HCT116 (cell line): ENCODE data around the gene TMEM86B. TPM values are rescaled to one million over a fixed set of nuclear protein-coding genes. Genes with fewer than 3 reads are reported as not detected.

Experiments
- ATAC-seq: fragments of 200-7000 bp; cut with Tn5 transposase; 2 replicates; pipeline ENCODE4 v1.9.1; 2020; ENCODE audit warnings: mild to moderate bottlenecking, moderate library complexity
- BruUV-seq: library from RNA; stranded (reverse); fragments of 400-500 nt; replicated peaks from 2 replicates; lab custom pipeline; 2021; lab: Mats Ljungman, UMichigan
- CTCF ChIA-PET: fragments of 300-600 bp; sonication (Branson Sonifier 250); formaldehyde crosslinking; loops from one replicate; lab custom pipeline; 2021; ENCODE audit warnings: antibody characterized with exemption; lab: Charles Lee
- POLR2A ChIA-PET: fragments of 300-600, 350-600 bp; sonication (Branson Sonifier 250); formaldehyde crosslinking; loops from one replicate; lab custom pipeline; 2021; ENCODE audit warnings: antibody characterized with exemption; lab: Charles Lee
- RAD21 ChIA-PET, 2 experiments: fragments of 300-600 bp; sonication (Branson Sonifier 250); formaldehyde crosslinking; loops; one replicate each; lab custom pipeline; 2023; ENCODE audit warnings: low total read pairs in 2 of 2; ENCODE audit not compliant: uncharacterized antibody in 2 of 2, unreplicated experiment in 2 of 2, low non-redundant PET in 1 of 2; lab: Charles Lee
- DNase-seq: peaks from one replicate; pipeline ENCODE4 v3.0.0-alpha.2; 2010; ENCODE audit warnings: low read depth, low spot score
- H2AFZ ChIP-seq: fragments of 200-600 bp; shearing (Covaris generic), sonication (generic); 2 replicates; pipeline ENCODE4 v1.6.1; 2017; ENCODE audit warnings: low read depth, mixed run types, mixed read lengths, antibody characterized with exemption, low read length; ENCODE audit not compliant: poor library complexity, severe bottlenecking
- H3K27ac ChIP-seq: 2 replicates; pipeline ENCODE4 v1.5.1; 2012; ENCODE audit warnings: low read depth, low read length
- H3K27me3 ChIP-seq: fragments of 200-600 bp; sonication (generic); 2 replicates; pipeline ENCODE4 v1.6.1; 2016; ENCODE audit warnings: mixed run types, low read length, mixed read lengths; ENCODE audit not compliant: insufficient read depth
- H3K36me3 ChIP-seq, 2 experiments: fragments of 200-500 bp in 1 of 2; fragments of 200-600 bp in 1 of 2; sonication (Bioruptor generic) in 1 of 2; sonication (generic) in 1 of 2; 2 replicates each; pipeline versions ENCODE4 v1.5.1 to v1.6.1; 2014 to 2016; ENCODE audit warnings: low read length in 2 of 2, inconsistent platforms in 1 of 2, mixed read lengths in 1 of 2, mixed run types in 1 of 2; ENCODE audit not compliant: insufficient read depth in 2 of 2, control insufficient read depth in 1 of 2
- H3K4me1 ChIP-seq, 2 experiments: fragments of 200-600 bp in 1 of 2; sonication (generic) in 1 of 2; 2 replicates each; pipeline versions ENCODE4 v1.5.1 to v1.6.1; 2012 to 2017; ENCODE audit warnings: low read length in 2 of 2, inconsistent platforms in 1 of 2, mild to moderate bottlenecking in 1 of 2, mixed read lengths in 1 of 2, mixed run types in 1 of 2, moderate library complexity in 1 of 2; ENCODE audit not compliant: insufficient read depth in 2 of 2, control insufficient read depth in 1 of 2
- H3K4me2 ChIP-seq: fragments of 200-600 bp; sonication (generic); 2 replicates; pipeline ENCODE4 v1.6.1; 2017; ENCODE audit warnings: mixed run types, low read length, mixed read lengths
- H3K4me3 ChIP-seq, 2 experiments: fragments of 200-600 bp in 1 of 2; sonication (generic) in 1 of 2; replicated peaks in 1 of 2; 2 replicates each; pipeline ENCODE4 v1.5.1; 2011 to 2016; ENCODE audit warnings: low read length in 2 of 2, control low read depth in 1 of 2, low read depth in 1 of 2, mild to moderate bottlenecking in 1 of 2, mixed read lengths in 1 of 2, mixed run types in 1 of 2
- H3K79me2 ChIP-seq: fragments of 200-600 bp; sonication (generic); 2 replicates; pipeline ENCODE4 v1.6.1; 2017; ENCODE audit warnings: mild to moderate bottlenecking, mixed run types, low read length, moderate library complexity, mixed read lengths; ENCODE audit not compliant: insufficient read depth
- H3K9ac ChIP-seq: fragments of 200-600 bp; sonication (generic); 2 replicates; pipeline ENCODE4 v1.6.1; 2016; ENCODE audit warnings: low read length, mixed read lengths
- H3K9me2 ChIP-seq: fragments of 200-600 bp; sonication (generic), shearing (Covaris generic); 2 replicates; pipeline ENCODE4 v1.6.1; 2017; ENCODE audit warnings: mixed run types, mild to moderate bottlenecking, moderate library complexity; ENCODE audit not compliant: insufficient read depth
- H3K9me3 ChIP-seq, 2 experiments: fragments of 200-500 bp in 1 of 2; fragments of 200-600 bp in 1 of 2; sonication (Bioruptor generic) in 1 of 2; sonication (generic) in 1 of 2; 2 replicates each; pipeline ENCODE4 v1.6.1; 2014 to 2017; ENCODE audit warnings: low read length in 2 of 2, mixed read lengths in 2 of 2, inconsistent platforms in 1 of 2, low read depth in 1 of 2, mild to moderate bottlenecking in 1 of 2, mixed run types in 1 of 2, moderate library complexity in 1 of 2; ENCODE audit not compliant: control insufficient read depth in 1 of 2, insufficient read depth in 1 of 2
- H4K20me1 ChIP-seq: fragments of 200-600 bp; sonication (generic), shearing (Covaris generic); 2 replicates; pipeline ENCODE4 v1.6.1; 2017; ENCODE audit warnings: mixed run types, mild to moderate bottlenecking, moderate library complexity; ENCODE audit not compliant: insufficient read depth
- ATF3 ChIP-seq: IDR thresholded peaks from 2 replicates; pipeline ENCODE4 v1.6.1; 2012
- CBX3 ChIP-seq: IDR thresholded peaks from 2 replicates; pipeline ENCODE4 v1.6.1; 2012; ENCODE audit warnings: low read depth
- ELF1 ChIP-seq: IDR thresholded peaks from 2 replicates; pipeline ENCODE4 v1.6.1; 2012; ENCODE audit warnings: low read depth, borderline replicate concordance
- EZH2 ChIP-seq: fragments of 200-600 bp; sonication (generic); IDR thresholded peaks from 2 replicates; pipeline ENCODE4 v1.6.1; 2017; ENCODE audit warnings: antibody characterized with exemption, mixed run types
- POLR2A ChIP-seq: IDR thresholded peaks from 2 replicates; pipeline ENCODE4 v1.7.0; 2011; ENCODE audit warnings: borderline replicate concordance; ENCODE audit not compliant: insufficient read depth, insufficient read length; ENCODE audit errors: extremely low read depth
- RAD21 ChIP-seq: IDR thresholded peaks from 2 replicates; pipeline ENCODE4 v1.6.1; 2012; ENCODE audit warnings: low read depth, mild to moderate bottlenecking
- SRF ChIP-seq: IDR thresholded peaks from 2 replicates; pipeline ENCODE4 v1.6.1; 2012; ENCODE audit warnings: low read depth
- ZFX ChIP-seq: fragments of 450-650 bp; IDR thresholded peaks from 2 replicates; pipeline ENCODE4 v1.6.1; 2017
- ZNF274 ChIP-seq: fragments of 200-500 bp; sonication (Bioruptor generic); IDR thresholded peaks from 2 replicates; pipeline ENCODE4 v1.6.1; 2014; ENCODE audit warnings: mild to moderate bottlenecking, low read depth, low read length, inconsistent platforms
- intact Hi-C: fragments of 100-400 bp; cut with micrococcal nuclease; formaldehyde crosslinking; loops from 2 replicates; pipeline ENCODE4 v1.10.0; 2022
- total RNA-seq: library from RNA; stranded (reverse); gene quantifications from one replicate; pipeline ENCODE4 v1.2.1, GENCODE V29; 2021; ENCODE audit not compliant: unreplicated experiment
- TF ChIP-seq, protein P1 (sequence below): IDR thresholded peaks from 2 replicates; pipeline ENCODE4 v1.6.1; 2011; ENCODE audit warnings: mild to moderate bottlenecking, low read length, moderate library complexity; ENCODE audit not compliant: insufficient replicate concordance; ENCODE audit errors: extremely low read depth
- TF ChIP-seq, protein P2 (sequence below): IDR thresholded peaks from 2 replicates; pipeline ENCODE4 v1.6.1; 2012; ENCODE audit warnings: low read depth

The TMEM86B gene
- total RNA-seq, 1 experiment from 2014 or later, result 10.6 TPM

DNA sequence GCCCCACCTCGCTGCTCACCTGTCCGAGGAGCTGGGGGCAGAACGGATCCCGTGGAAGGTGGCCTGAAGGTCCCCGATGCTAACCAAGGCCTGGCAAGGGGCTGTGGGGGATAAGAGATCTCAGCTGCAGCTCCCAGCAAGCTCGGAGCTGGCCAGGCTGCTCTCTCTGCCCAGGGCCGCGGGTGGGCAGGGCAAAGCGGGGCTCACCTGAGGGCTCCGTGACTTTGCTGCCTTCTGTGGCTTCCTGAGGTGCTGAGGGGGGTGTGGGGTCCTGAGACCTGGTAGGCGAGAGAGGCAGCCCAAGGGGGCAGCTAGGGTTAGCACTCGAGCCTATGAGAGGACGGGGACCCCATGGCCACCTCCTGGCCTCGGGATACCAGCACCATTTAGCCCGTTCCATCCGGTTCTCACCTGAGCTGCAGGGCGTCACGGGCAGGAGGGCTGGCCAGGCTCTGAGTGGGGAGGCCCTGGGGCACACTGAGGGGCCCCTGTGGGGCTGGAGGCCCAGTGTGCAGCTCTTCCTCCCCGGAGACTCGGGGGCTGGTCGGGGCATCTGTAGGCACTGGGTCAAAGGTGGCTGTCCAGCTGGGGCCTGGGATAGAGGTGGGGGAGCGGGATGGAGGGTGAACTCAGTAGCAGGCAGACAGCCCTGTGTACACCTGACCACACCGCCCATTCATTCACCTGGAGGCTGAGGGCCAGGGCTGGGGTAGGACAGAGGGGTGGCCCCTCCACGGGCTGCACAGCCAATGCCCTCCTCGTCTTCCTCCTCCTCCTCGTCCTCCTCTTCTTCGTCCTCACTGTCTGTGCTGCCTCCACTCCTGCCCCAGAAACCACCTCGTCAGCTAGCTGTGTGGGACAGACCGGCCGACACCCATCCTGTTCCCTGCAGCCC, 3.1 kb upstream of the TMEM86B start:
- Histone ChIP-seq H3K9me3 (no peaks in the 10 kb centered on the region), H3K79me2 (peaks cover 4% of the 10 kb centered on the region; the same call in 1 of the 2 replicates), H3K4me2 (no peak overlapping the region), H3K9ac (no peak overlapping the region), H3K36me3 (peaks cover 17 to 33% of the 10 kb centered on the region in 2 experiments), H3K27ac (no peak overlapping the region; the same call in 1 of the 2 replicates), H3K4me3 (no peak overlapping the region), H3K9me2 (no peaks in the 10 kb centered on the region), H3K27me3 (no peaks in the 10 kb centered on the region), H3K4me1 (no peaks in the 10 kb centered on the region), H4K20me1 (no peaks in the 10 kb centered on the region)
- ChIA-PET POLR2A (no interaction called here), RAD21 (no interaction called here), CTCF (no interaction called here)
- intact Hi-C loops, result no loop called here
- ATAC-seq (no peak; the same call in 1 of the 2 replicates), DNase-seq (no peak)
- TF ChIP-seq EZH2 (no peak), RAD21 (no peak), ZNF274 (no peak)
- TF ChIP-seq, all 23 proteins: peak for 0
- no TSS peak for BruUV-seq
- no peak overlapping the region for H2AFZ ChIP-seq

GRCh38 chr19:55230780-55231179, 2.2 kb upstream of the TMEM86B start:
- Histone ChIP-seq H3K4me3 (no peak overlapping the region), H3K9me3 (no peaks in the 10 kb centered on the region), H3K9ac (no peak overlapping the region), H3K4me2 (no peak overlapping the region), H3K79me2 (peaks cover 4% of the 10 kb centered on the region; the same call in 1 of the 2 replicates), H4K20me1 (no peaks in the 10 kb centered on the region), H3K4me1 (no peaks in the 10 kb centered on the region), H3K27me3 (no peaks in the 10 kb centered on the region), H2AFZ (no peak overlapping the region), H3K9me2 (no peaks in the 10 kb centered on the region), H3K36me3 (peaks cover 11 to 25% of the 10 kb centered on the region in 2 experiments), H3K27ac (no peak overlapping the region)
- ChIA-PET CTCF (no interaction called here), RAD21 (no interaction called here), POLR2A (no interaction called here)
- intact Hi-C loops, result no loop called here
- DNase-seq (no peak), ATAC-seq (no peak)
- BruUV-seq, result no TSS peak
- TF ChIP-seq, protein P1, sequence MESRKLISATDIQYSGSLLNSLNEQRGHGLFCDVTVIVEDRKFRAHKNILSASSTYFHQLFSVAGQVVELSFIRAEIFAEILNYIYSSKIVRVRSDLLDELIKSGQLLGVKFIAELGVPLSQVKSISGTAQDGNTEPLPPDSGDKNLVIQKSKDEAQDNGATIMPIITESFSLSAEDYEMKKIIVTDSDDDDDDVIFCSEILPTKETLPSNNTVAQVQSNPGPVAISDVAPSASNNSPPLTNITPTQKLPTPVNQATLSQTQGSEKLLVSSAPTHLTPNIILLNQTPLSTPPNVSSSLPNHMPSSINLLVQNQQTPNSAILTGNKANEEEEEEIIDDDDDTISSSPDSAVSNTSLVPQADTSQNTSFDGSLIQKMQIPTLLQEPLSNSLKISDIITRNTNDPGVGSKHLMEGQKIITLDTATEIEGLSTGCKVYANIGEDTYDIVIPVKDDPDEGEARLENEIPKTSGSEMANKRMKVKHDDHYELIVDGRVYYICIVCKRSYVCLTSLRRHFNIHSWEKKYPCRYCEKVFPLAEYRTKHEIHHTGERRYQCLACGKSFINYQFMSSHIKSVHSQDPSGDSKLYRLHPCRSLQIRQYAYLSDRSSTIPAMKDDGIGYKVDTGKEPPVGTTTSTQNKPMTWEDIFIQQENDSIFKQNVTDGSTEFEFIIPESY, result no peak
- TF ChIP-seq RAD21 (no peak), POLR2A (no peak), ELF1 (no peak), ZFX (no peak), CBX3 (no peak), SRF (no peak), ATF3 (no peak)
- TF ChIP-seq, protein P2, sequence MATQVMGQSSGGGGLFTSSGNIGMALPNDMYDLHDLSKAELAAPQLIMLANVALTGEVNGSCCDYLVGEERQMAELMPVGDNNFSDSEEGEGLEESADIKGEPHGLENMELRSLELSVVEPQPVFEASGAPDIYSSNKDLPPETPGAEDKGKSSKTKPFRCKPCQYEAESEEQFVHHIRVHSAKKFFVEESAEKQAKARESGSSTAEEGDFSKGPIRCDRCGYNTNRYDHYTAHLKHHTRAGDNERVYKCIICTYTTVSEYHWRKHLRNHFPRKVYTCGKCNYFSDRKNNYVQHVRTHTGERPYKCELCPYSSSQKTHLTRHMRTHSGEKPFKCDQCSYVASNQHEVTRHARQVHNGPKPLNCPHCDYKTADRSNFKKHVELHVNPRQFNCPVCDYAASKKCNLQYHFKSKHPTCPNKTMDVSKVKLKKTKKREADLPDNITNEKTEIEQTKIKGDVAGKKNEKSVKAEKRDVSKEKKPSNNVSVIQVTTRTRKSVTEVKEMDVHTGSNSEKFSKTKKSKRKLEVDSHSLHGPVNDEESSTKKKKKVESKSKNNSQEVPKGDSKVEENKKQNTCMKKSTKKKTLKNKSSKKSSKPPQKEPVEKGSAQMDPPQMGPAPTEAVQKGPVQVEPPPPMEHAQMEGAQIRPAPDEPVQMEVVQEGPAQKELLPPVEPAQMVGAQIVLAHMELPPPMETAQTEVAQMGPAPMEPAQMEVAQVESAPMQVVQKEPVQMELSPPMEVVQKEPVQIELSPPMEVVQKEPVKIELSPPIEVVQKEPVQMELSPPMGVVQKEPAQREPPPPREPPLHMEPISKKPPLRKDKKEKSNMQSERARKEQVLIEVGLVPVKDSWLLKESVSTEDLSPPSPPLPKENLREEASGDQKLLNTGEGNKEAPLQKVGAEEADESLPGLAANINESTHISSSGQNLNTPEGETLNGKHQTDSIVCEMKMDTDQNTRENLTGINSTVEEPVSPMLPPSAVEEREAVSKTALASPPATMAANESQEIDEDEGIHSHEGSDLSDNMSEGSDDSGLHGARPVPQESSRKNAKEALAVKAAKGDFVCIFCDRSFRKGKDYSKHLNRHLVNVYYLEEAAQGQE, result no peak
